GM19397 (cell line): Measurements from ENCODE around the gene RAPGEF1.
"Not testable (repeated sequence)": the region's sequence is repeated elsewhere in the genome, so short reads cannot be mapped to it uniquely, and the experiment has no call there.

Source experiments
- ATAC-seq: cut with Tn5 transposase; IDR thresholded peaks from one replicate; pipeline ENCODE4 v1.9.1; 2021; ENCODE audit warnings: mild to moderate bottlenecking, moderate library complexity; ENCODE audit not compliant: unreplicated experiment

RAPGEF1 gene

GRCh38 chr9:131693651-131694597 lies 46.0 kb downstream of the RAPGEF1 start:
- no peak for ATAC-seq

- no peak for ATAC-seq
Observed at GRCh38 chr9:131692612-131693562, 47.0 kb downstream of the RAPGEF1 start.

GRCh38 chr9:131691969-131692611 lies 47.8 kb downstream of the RAPGEF1 start:
- no peak for ATAC-seq

GRCh38 chr9:131690941-131691573 lies 48.8 kb downstream of the RAPGEF1 start:
- ATAC-seq: no peak

GRCh38 chr9:131690462-131690861 lies 49.4 kb downstream of the RAPGEF1 start:
- ATAC-seq: no peak

- no peak for ATAC-seq
Observed at GRCh38 chr9:131688377-131688776, 51.5 kb downstream of the RAPGEF1 start.

GRCh38 chr9:131685753-131686706 lies 53.8 kb downstream of the RAPGEF1 start:
- ATAC-seq: no peak

- ATAC-seq: not testable (repeated sequence)
Observed at GRCh38 chr9:131683094-131683493, 56.8 kb downstream of the RAPGEF1 start.

- no peak for ATAC-seq
Observed at GRCh38 chr9:131682261-131682660, 57.6 kb downstream of the RAPGEF1 start.

GRCh38 chr9:131681826-131682225 lies 58.0 kb downstream of the RAPGEF1 start:
- ATAC-seq: not testable (repeated sequence)

GRCh38 chr9:131681108-131681507 lies 58.8 kb downstream of the RAPGEF1 start:
- ATAC-seq: not testable (repeated sequence)

GRCh38 chr9:131679261-131680020 lies 60.4 kb downstream of the RAPGEF1 start:
- no peak for ATAC-seq

- peak; percentile 58 for ATAC-seq
Observed at GRCh38 chr9:131678499-131679111, 61.3 kb downstream of the RAPGEF1 start.

GRCh38 chr9:131677444-131678180 lies 62.3 kb downstream of the RAPGEF1 start:
- ATAC-seq: no peak

- ATAC-seq: no peak
Observed at GRCh38 chr9:131677049-131677443, 62.8 kb downstream of the RAPGEF1 start.

GRCh38 chr9:131676431-131676972 lies 63.4 kb downstream of the RAPGEF1 start:
- no peak for ATAC-seq

GRCh38 chr9:131675437-131676022 lies 64.3 kb downstream of the RAPGEF1 start:
- no peak for ATAC-seq
